Activated CD8-positive, alpha-beta memory T cell treated with anti-CD3 and anti-CD28 coated beads, Interleukin-2, amount 50 U/mL, for 24 hours (primary cell): ENCODE data around the gene MCC.

Experiments used
- DNase-seq: peaks from one replicate; pipeline ENCODE4 v3.0.0-alpha.2; 2020; ENCODE audit errors: extremely low read depth

Gene MCC

DNA sequence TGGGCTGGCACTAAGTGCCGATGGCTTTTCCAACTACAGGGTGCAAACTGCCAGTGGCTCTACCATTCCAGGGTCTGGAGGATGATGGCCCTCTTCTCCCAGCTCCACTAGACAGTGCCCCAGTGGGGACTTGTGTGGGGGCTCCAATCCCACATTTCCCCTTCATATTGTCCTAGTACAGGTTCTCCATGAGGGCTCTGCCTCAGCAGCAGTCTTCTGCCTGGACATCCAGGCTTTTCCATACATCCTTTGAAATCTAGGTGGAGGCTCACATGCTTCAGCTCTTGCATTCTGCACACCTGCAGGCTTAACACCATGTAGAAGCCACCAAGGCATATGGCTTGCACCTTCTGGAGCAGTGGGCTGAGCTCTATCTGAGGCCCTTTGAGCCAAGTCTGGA, 123.8 kb downstream of the MCC start:
- DNase-seq = no peak

GRCh38 chr5:113361701-113362100, 126.6 kb downstream of the MCC start:
- no peak for DNase-seq

GRCh38 chr5:113359419-113359818, 128.8 kb downstream of the MCC start:
- DNase-seq = no peak

- DNase-seq = no peak
Observed at GRCh38 chr5:113358696-113359095, 129.6 kb downstream of the MCC start.

DNA sequence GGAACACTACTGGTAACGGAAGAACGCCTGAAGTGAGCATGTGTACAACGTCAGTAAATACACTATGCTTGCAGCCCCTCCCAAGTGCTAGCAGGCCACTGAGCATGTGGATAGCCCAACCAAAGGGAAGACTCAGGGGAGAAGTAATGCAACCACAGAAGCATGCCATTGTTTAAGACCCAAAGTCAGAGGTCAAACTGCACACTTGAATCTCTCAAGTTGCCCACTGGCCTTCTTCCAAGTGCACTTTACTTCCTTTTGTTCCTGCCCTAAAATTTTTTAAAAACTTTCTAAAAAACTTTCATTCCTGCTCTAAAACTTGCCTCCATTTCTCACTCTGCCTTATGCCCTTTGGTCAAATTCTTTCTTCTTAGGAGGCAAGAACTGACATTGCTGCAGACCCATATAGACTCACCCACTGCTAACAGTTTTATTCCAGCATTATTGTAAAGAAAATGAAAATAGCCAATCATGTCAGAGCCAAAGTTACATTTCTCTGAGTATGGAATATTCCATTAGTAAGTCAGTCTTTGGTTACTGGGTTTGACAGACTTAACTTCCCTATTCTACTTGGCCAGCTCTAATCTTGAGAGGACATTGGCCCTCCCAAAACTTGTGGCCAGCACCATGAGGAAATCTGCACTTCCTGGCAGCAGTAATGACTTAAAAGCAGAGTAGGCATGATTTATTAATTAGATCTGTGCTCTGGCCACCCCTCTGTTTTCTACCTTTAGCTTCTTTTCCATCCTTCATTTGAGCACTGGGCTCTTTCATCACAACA, 130.4 kb downstream of the MCC start:
- no peak for DNase-seq

GRCh38 chr5:113356487-113356886, 131.8 kb downstream of the MCC start:
- DNase-seq = no peak

GRCh38 chr5:113354055-113354454, 134.2 kb downstream of the MCC start:
- DNase-seq = no peak

- DNase-seq = no peak
Observed at GRCh38 chr5:113347572-113347971, 140.7 kb downstream of the MCC start.

DNA sequence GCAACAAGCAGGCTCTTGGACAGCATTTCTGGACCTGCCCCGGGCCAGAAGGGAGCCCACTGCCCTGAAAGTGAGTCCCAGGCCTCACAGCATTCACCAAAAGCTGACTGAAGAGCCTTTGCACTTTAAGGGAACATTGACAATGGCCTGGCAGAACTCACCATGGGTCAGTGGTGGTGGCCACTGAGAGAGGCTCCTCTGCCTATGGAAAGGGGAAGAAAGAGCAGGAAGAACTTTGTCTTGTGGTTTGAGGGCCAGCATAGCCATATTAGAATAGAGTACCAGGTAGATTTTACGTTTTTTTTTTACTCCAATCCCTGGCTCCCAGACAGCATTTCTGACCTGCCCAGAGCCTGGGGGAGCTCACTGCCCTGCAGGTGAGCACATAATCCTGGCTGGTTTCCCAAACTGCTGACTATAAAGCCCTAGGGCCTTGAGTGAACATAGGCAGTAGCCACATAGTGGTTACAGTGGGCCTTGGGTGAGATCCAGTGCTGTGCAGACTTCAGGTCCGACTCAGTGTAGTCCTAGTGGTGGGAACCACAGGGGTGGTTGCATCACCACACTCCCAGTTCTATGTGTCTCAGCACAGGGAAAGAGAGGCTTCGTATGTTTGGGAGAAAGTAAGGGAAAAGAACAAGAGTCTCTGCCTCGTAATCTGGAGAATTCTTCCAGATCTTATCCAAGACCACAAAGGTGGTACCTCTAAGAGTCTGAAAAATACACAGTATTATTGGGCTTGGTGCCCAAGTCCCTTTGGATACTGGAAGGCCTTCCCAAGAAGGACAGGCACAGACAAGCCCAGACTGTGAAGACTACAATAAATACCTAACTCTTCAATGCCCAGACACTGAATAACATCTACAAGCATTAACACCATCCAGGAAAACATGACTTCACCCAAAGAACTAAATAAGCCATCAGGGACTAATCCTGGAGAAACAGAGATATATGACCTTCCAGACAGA, 143.0 kb downstream of the MCC start:
- DNase-seq = no peak

DNA sequence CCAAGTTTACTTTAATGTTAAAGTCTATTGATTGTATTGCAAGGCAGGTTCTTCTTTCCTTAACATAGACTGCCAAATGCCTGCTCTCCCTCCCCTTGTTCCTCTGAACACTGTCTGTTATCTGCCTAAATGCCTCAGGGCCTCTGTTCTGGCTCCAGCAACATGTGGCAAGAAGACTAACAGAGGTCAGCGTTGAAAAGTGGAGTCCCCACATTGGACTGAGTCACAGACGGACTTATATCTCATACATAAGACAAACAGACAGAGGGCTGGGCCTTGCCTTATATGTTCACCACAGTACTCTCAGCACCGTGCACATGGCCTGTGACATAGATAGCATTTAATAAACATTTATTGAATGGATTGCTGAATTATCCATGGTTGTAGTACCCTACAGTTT, 144.9 kb downstream of the MCC start:
- no peak for DNase-seq

GRCh38 chr5:113340537-113340936, 147.7 kb downstream of the MCC start:
- DNase-seq = no peak

- no peak for DNase-seq
Observed at GRCh38 chr5:113338628-113339027, 149.6 kb downstream of the MCC start.

GRCh38 chr5:113337515-113338415, 150.5 kb downstream of the MCC start:
- DNase-seq = no peak

DNA sequence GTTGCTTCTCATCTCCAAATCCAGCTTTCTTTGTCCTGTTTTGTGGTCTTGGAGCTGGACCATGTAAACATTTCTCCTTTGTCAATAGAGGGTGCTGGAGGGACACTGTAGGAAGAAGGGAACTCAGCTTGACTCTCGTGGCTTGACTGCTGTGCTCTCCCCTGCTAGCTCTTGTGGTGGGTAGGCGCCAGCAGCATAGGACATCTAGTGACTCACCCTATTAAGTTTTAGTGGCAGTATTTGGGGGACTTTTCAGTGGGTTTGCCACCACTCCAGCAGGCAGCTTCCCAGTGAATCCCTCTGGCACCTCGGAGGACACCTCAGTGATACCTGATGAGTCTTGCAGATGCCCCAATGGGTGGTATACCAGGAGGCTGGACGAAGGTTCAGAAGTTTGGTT, 151.3 kb downstream of the MCC start:
- no peak for DNase-seq

- DNase-seq = no peak
Observed at GRCh38 chr5:113333411-113333810, 154.8 kb downstream of the MCC start.

DNA sequence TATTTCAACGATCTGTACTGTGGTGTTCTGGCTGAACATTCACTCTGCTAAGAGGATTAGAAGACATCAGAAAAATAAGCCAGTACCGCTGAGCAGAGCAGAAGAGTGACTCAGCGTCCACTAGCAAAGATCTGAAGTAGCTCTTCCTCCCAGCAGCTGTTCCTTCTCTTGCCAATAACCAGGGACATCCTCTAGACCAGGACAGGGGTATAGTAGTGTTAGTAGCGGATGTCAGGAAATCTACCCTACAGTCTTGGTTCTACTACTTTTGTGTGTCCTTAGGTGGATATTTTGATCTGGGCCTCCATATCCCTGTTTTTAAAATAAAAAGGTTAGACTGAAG, 157.1 kb downstream of the MCC start:
- DNase-seq = no peak

DNA sequence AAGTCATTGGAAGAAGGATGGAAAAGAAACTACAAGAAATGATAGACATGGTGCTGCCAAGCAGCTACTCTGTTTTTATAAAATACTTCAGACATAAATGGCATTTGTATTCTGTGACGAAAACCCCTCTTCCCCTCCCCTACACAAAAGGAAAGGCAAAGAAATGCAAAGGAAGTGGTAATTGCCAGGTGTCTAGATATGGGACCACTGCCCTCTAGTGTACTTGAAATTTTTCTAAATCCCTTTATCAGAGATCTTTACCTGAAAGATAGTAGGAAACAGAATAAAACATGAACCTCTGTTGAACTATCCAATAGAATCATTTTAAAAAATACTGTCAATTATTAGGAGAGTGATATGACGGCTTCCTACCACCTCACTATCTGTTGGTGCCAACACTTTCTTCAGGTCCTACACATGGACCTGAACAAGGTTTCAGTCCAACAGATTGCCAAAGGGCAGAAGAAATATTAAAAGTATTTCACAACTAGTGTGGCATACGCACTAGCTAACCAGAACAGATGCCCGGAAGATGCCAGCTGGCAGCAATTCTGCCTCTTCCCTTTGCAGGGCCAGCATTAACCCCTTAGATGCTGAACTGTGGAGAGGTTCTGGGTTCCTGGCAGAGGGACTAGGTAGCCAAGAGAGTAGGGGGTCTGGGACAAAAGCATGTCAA, 157.6 kb downstream of the MCC start:
- no peak for DNase-seq

DNA sequence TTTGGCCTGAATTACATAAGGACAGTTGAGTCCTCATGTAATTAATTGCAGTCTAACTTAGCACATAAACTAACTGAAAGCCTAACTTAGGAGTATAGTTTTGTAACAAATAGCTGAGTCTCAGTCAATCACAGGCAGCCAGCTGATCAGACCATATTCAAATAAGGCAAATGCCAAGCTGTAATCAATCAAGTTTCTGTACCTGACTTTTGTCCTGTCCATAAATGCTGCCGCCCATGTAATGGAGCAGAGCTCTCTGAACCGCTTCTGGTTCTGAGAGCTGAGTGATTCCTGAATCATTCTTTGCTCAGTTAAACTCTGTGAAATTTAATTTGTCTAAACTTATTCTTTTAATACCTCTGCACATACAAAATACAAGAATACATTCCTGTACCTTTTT, 158.3 kb downstream of the MCC start:
- DNase-seq = no peak

DNA sequence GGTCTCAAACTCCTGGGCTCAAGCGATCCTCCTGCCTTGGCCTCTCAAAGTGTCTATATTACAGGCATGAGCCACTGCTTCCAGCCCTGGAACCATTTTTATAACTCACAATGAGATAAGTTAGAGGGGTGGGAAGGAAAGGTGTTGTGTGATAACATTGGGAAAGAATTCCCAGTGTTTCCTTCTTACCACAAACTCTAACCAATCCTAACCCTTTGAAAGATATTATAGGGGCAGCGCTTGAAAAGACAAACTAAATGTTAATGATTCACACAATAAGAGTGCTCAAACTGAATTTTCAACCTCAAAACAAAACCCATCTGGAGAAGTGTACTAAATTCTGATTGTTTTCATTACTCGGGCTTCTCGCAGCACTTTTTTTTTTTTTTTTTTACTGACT, 163.2 kb downstream of the MCC start:
- no peak for DNase-seq

DNA sequence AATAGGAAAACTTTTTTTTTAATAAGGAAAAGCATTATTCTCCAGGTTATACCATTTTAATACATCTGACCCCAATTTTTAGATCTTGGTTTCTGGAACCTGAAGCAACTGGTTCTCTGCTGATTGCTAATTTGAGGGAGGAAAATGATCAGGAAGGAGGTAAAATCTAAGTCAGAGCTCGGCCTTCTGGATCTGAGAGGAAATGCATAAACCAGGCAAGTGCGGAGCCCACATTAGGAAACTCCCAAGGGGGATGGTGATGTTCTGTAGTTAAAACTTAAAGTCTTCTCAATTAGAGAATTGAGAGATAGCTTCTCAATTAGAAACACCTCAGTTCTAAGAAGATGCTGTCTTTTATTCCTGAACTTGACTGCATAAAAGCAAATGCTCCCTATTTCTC, 167.0 kb downstream of the MCC start:
- no peak for DNase-seq

DNA sequence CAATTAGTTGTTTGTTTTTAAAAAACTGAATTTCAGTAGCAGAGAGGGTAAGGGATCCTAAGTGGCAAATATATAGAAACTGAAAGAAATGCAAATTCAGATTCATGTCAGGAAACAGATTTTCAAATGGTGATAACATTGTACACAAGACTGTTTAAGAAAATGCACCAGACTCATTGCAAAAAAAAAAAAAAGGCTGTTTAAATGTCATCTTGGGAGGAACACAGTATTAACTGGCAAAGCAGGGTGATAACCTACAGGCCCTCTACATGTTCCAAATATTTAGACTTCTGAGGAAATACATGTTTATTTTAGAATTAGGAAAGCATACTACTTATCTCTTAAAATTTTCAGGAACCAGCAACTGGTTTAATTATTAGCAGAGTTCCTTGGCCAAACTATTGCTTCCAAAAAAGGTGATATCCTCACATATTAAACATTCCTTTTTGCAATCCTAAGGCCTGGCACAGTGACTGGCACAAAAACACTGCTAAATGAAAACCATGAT, 167.9 kb downstream of the MCC start:
- DNase-seq = no peak
